Pulmonary artery endothelial cell (primary cell): Measurements from ENCODE around the gene EHD3. TPM values are rescaled to one million over a fixed set of nuclear protein-coding genes. Genes with fewer than 3 reads are reported as not detected.

ENCODE experiments used
- DNase-seq: peaks from one replicate; pipeline ENCODE4 v3.0.0-alpha.2; 2011; ENCODE audit warnings: low read depth, low spot score
- total RNA-seq: library from RNA; depleted of rRNA; stranded (reverse); fragments of >200 nt; gene quantifications from 2 replicates; pipeline ENCODE4 v1.2.3, GENCODE V29; 2014

The EHD3 gene
- total RNA-seq, 1 donor from 2014 or later, result 1.7 TPM

- no peak for DNase-seq
These were observed 21.0 kb upstream of the EHD3 start for GRCh38 chr2:31212659-31213600.

DNA sequence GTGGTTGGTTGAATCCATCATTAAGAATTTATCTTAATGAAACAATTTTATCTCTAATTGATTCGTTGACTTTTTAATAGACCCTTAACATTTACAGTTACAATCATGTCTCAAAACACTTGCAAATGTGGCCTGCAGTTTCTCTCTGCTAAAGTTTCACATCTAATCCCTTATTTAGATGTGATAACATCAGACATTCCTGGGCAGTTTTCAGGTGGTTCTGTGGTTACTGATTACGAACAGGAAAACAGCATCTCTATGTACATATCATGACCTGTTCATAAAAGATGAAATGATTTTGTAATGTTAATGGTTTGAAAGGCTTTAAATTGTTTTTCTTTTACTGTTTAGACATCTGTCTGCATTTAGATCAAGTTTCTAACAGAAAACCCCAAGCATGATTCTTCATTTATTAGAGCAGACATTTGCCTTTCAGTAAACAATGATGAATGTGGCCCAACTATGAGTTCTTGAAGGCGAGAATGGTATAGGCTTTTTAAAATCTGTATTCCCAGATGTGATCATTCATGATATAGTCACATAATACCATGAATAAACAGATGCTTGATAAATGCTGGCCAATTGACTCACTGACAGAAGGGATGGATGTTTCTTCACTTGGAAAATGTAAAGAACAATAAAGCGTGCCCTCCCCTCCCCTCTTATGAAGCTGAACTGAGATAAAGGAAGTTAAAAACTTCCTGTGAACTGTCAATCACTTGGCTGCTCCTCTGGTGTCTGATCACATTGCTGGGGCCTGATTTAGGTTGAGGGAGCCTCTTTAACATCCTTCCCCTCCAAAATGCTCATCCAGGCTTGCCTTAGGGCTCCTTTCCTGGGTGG lies 20.1 kb upstream of the EHD3 start:
- no peak for DNase-seq

- DNase-seq, result no peak
These were observed 19.5 kb upstream of the EHD3 start for GRCh38 chr2:31214444-31214915.

DNA sequence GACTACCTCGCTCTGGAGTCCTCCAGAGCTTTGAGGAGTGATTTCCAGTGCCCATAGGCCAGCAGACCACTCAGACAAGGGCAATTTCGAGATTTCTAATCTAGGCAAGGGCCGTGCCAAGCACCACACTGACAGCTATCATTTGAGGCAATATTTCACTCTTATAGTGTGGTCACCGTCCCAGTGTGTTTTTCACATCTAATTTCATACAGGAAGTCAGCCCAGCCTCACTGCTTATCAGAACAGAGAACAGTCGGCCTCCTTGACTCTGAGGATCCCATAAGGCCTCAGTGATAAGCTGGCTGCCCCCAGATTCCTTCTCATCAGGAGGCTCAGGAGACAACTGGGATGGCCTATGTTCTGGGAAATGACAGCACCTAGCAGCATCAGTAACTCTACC lies 17.2 kb upstream of the EHD3 start:
- DNase-seq, result no peak

DNA sequence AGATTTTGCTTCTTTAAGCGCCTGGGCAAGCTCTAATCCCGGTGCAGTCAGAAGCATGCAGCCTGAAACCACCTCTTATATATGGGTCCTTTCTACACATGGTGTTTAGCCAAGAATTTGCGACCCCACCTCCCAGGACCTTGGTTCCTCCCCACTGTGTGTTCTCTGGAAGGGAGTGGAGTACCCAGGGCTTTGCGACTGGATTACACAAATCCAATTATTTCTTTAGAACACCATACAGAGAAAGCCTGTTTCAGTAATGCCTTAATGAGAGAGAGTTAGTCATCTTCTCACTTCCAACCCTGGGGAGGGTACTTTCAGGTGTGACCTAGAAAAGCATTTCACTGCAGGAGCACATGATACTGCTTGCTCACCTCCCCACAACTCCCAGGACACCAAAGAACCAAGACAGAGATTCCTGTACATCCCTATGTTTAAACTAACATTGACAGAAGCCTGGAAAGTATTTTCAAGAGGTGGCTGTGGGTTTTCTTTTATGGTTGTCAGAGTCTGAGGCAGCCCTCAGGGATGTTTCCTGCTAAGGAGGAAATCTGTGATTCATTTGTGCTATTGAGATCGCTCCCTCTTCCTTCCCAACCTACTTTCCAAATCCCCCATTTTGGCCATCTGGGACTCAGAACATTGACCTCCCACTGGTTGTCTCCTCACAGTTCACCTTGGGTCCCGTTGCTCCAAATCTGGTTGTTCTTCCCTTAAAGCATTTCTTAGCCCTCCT lies 16.3 kb upstream of the EHD3 start, which contains the start of gene CAPN14:
Gene CAPN14 (minus strand): TSS at position 51 of the 736 bp plus-strand sequence. CDS start 12,068 bp downstream, outside the sequence.
- DNase-seq, result no peak

DNA sequence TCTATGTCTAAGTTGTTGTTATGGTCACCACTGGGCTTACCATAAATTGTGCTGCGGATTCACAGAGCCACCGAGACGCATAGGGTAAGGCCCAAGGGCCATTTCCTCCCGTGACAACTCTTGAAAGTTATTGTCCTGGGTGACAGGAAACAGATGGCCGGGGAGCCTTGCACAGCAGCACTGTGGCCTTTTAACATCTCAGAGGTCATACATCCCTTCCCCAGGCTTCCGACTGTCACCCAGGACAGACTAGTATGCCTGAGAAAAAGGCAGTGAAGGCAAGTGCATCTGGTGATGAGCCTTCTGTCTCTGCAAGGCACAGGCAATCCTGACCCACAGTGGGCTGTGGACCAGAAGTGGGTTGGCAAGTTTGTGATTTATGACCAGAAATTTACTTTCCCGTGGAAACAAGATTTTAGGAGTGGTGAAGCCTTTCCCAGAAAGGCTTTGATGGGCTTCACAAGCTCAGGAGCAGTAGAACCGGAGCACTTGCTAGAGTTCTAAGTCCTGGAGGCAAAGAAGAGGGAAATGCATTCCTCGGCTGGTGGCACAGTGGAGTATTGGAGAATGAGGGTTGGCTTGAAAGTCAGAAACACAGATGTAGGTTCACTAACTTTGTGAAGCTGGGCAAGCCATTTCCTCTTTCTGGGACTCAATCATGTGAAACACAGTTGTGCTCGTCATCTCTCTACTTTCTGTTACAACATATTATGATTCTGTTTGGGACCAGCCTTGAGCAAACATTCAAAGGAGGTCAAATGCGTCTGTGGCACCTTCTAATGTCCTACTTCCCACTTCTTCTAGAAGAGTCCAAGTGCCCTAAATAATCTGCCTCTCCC lies 14.6 kb upstream of the EHD3 start:
- DNase-seq, result no peak

- no peak for DNase-seq
These were observed 12.4 kb upstream of the EHD3 start for GRCh38 chr2:31221544-31221943.

DNA sequence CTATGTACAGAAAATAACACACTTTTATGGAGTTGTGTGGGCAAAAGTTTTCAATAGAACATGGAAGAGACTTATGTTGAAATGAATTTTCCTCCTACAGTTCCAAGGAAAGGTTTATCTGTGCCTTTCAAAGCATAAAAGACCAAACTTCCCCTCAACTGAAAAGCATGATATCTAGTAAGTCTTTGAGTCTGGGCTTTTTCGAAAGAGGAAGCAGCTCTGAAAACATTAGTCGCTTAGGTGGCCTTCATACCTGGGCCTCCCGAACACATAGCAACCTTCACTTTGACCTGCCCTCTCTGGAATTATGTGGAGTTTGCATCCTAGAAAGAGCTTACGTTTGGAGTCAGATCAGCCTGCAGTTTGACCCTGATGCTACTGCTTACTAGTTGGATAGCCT lies 11.9 kb upstream of the EHD3 start:
- DNase-seq, result no peak

DNA sequence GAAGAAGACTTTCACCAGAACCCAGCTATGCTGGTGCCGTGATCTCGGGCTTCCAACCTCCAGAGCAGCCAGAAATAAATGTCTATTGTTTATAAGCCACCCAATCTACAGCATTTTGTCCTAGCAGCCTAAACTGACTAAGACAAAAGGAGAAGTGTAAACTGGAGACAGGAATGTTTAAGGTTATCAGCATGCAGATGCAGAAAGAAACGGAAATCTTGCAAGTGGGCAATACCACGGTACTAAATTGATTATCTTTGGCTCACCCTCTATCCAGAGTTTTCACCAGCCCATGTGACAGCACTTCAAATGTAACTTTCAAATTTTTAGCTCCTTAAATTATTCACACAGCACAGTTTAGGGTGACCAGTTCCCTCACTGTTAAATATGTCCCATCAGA lies 10.9 kb upstream of the EHD3 start:
- DNase-seq, result no peak

GRCh38 chr2:31223749-31224148 lies 10.2 kb upstream of the EHD3 start:
- DNase-seq, result no peak

- no peak for DNase-seq
These were observed 7.7 kb upstream of the EHD3 start for GRCh38 chr2:31226266-31226665.

DNA sequence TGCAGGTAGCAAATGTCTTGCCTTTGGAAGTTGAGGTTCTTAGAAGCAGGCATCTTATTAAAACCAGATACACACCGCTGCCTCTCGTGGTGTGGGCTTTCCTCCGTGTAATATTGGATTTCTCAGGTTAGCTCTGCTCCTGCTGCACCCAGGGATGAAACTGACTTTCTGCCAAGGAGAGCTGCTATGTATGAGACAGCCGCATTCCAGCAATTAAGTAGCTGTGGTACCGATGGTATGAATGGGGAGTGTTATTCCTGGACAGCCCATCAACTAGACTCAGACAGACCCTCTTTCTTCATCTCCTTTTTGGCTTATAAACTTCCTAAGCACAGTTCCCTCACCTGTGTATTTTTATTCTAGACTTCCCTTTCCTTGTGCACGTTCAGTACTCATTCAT lies 6.8 kb upstream of the EHD3 start:
- no peak for DNase-seq

GRCh38 chr2:31227711-31228125 lies 6.2 kb upstream of the EHD3 start:
- DNase-seq, result no peak

- DNase-seq, result no peak
These were observed 5.2 kb upstream of the EHD3 start for GRCh38 chr2:31228717-31229116.

DNA sequence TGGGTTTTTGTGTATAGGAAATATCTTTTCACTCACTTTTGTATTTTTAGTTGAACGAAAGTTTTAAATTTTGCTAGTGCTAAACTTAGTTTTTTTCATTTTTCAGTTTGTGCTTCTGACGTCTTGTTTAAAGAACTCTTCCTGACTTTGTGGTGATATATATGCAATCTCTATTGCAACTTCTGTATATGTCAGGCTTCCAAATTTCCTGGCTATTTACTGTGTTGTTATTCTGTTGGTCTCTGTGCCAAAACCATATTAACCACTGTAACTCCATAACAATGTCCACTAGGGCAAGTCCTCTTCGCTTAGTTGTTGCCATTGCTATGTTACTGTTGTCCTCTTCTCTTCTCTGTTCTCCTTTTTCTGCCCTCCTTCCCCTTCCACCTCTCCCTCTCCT lies 3.2 kb upstream of the EHD3 start:
- no peak for DNase-seq

DNA sequence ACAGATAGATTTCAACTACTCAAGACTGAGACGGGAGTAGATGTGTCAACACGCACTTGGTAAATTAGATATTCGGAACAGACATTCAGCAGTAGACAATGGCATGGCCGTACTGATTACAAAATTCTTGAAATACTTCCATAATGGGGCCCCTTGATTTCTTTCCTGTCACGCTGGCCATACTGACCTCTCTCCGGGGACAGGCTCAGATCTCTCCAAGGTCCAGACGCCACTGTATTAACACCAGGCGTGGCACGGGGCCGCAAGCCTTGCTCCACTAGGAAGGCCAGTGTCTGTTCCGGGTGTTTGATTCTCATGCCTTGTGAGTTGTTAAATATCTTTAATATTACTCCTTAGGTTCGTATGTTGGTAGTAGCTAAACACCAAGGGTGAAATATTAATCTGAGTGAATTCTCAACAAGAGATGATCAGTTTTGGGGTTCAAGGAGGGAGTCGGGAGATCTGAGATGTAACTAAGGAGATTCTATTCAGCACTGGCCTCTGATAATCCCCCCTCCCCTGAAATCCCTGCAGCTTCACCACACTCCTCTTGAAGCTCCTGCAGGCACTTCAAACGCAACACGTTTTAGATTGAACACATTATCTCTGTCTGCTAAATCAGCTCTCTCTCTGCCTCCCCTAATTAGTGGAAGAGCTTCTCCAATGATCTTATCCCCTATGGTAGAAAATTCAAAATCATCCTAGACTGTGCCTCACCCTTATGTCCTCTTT lies 2.2 kb upstream of the EHD3 start:
- no peak for DNase-seq

- no peak for DNase-seq
These were observed 1.4 kb upstream of the EHD3 start for GRCh38 chr2:31232586-31232985.

- no peak for DNase-seq
These were observed 721 bp upstream of the EHD3 start for GRCh38 chr2:31233231-31233630.

- DNase-seq, result no peak
These were observed 941 bp downstream of the EHD3 start for GRCh38 chr2:31234683-31235503.
